Measurements from ENCODE around the gene FAM3A.

The FAM3A gene

GRCh38 chrX:154469114-154469513 lies 46.9 kb downstream of the FAM3A start:
- H3K4me1 ChIP-seq (ENCODE audit: low read length): no peaks in the 10 kb centered on the region
- no peaks in the 10 kb centered on the region for H3K79me2 ChIP-seq (ENCODE audit: low read length)
- DNase-seq: no peak
- H3F3A ChIP-seq (ENCODE audit: insufficient read depth, low read length): no peaks in the 10 kb centered on the region
- no peak overlapping the region for H3K4me3 ChIP-seq (ENCODE audit: low read length)
- no peak overlapping the region for H3K9ac ChIP-seq (ENCODE audit: low read length)
- TF ChIP-seq EZH2 (optimal IDR thresholded peaks at IDR 0.05; ENCODE audit: low read depth, low read length): no peak
- no peak for TF ChIP-seq CTCF (IDR thresholded peaks at IDR 0.05; ENCODE audit: low read length)
- no peak for TF ChIP-seq EZH2phosphoT487 (IDR thresholded peaks at IDR 0.05; ENCODE audit: low read length)
- no peak overlapping the region for H3K27ac ChIP-seq (ENCODE audit: low read length)
- H3K36me3 ChIP-seq (replicated peaks; ENCODE audit: insufficient read depth, low read length): no peaks in the 10 kb centered on the region
- H3K27me3 ChIP-seq (replicated peaks; ENCODE audit: insufficient read depth, low read length): no peaks in the 10 kb centered on the region
- no peaks in the 10 kb centered on the region for H3K9me2 ChIP-seq (replicated peaks; ENCODE audit: insufficient read depth, low read length)
- H3K9me3 ChIP-seq (replicated peaks; ENCODE audit: insufficient read depth, low read length): no peaks in the 10 kb centered on the region
- no peak overlapping the region for H3K4me2 ChIP-seq (ENCODE audit: low read depth, low read length)
- no peaks in the 10 kb centered on the region for H4K20me1 ChIP-seq (ENCODE audit: insufficient read depth, low read length)
- H2AFZ ChIP-seq (ENCODE audit: low read length): no peak overlapping the region

GRCh38 chrX:154468217-154468616 lies 47.8 kb downstream of the FAM3A start:
- H3K4me3 ChIP-seq (ENCODE audit: low read length): no peak overlapping the region
- no peak overlapping the region for H3K4me2 ChIP-seq (ENCODE audit: low read depth, low read length)
- H2AFZ ChIP-seq (ENCODE audit: low read length): no peak overlapping the region
- no peaks in the 10 kb centered on the region for H3K9me3 ChIP-seq (replicated peaks; ENCODE audit: insufficient read depth, low read length)
- H3K79me2 ChIP-seq (ENCODE audit: low read length): no peaks in the 10 kb centered on the region
- no peak overlapping the region for H3K27ac ChIP-seq (ENCODE audit: low read length)
- H3K27me3 ChIP-seq (replicated peaks; ENCODE audit: insufficient read depth, low read length): no peaks in the 10 kb centered on the region
- no peaks in the 10 kb centered on the region for H3F3A ChIP-seq (ENCODE audit: insufficient read depth, low read length)
- TF ChIP-seq EZH2 (optimal IDR thresholded peaks at IDR 0.05; ENCODE audit: low read depth, low read length) (no peak), CTCF (IDR thresholded peaks at IDR 0.05; ENCODE audit: low read length) (no peak), EZH2phosphoT487 (IDR thresholded peaks at IDR 0.05; ENCODE audit: low read length) (no peak)
- DNase-seq: no peak
- no peaks in the 10 kb centered on the region for H3K36me3 ChIP-seq (replicated peaks; ENCODE audit: insufficient read depth, low read length)
- no peak overlapping the region for H3K9ac ChIP-seq (ENCODE audit: low read length)
- H3K4me1 ChIP-seq (ENCODE audit: low read length): no peaks in the 10 kb centered on the region
- no peaks in the 10 kb centered on the region for H4K20me1 ChIP-seq (ENCODE audit: insufficient read depth, low read length)
- no peaks in the 10 kb centered on the region for H3K9me2 ChIP-seq (replicated peaks; ENCODE audit: insufficient read depth, low read length)

GRCh38 chrX:154467556-154467955 lies 48.5 kb downstream of the FAM3A start:
- TF ChIP-seq EZH2 (optimal IDR thresholded peaks at IDR 0.05; ENCODE audit: low read depth, low read length): no peak
- TF ChIP-seq EZH2phosphoT487 (IDR thresholded peaks at IDR 0.05; ENCODE audit: low read length): no peak
- TF ChIP-seq CTCF (IDR thresholded peaks at IDR 0.05; ENCODE audit: low read length): no peak
- Histone ChIP-seq H3K4me3 (ENCODE audit: low read length) (no peak overlapping the region), H3K27me3 (replicated peaks; ENCODE audit: insufficient read depth, low read length) (no peaks in the 10 kb centered on the region), H3K36me3 (replicated peaks; ENCODE audit: insufficient read depth, low read length) (no peaks in the 10 kb centered on the region), H4K20me1 (ENCODE audit: insufficient read depth, low read length) (no peaks in the 10 kb centered on the region), H2AFZ (ENCODE audit: low read length) (no peak overlapping the region), H3K9me3 (replicated peaks; ENCODE audit: insufficient read depth, low read length) (no peaks in the 10 kb centered on the region), H3K9me2 (replicated peaks; ENCODE audit: insufficient read depth, low read length) (no peaks in the 10 kb centered on the region), H3K4me1 (ENCODE audit: low read length) (no peaks in the 10 kb centered on the region), H3K4me2 (ENCODE audit: low read depth, low read length) (no peak overlapping the region), H3K9ac (ENCODE audit: low read length) (no peak overlapping the region), H3F3A (ENCODE audit: insufficient read depth, low read length) (no peaks in the 10 kb centered on the region), H3K79me2 (ENCODE audit: low read length) (no peaks in the 10 kb centered on the region), H3K27ac (ENCODE audit: low read length) (no peak overlapping the region)
- no peak for DNase-seq

Data from MM.1S (cell line).